Activated CD4-positive, alpha-beta T cell treated with anti-CD3 and anti-CD28 coated beads for 36 hours (primary cell): Measurements from ENCODE around the gene PRKAR1B. TPM values are rescaled to one million over a fixed set of nuclear protein-coding genes. Genes with fewer than 3 reads are reported as not detected.
"Not testable (repeated sequence)": the region's sequence is repeated elsewhere in the genome, so short reads cannot be mapped to it uniquely, and the experiment has no call there.

Source experiments
- ATAC-seq: fragments of 200-7000 bp; cut with Tn5 transposase; one replicate; pipeline ENCODE4 v1.10.0; 2021; ENCODE audit warnings: mild to moderate bottlenecking, moderate library complexity
- CTCF ChIA-PET: fragments of 350-600 bp; sonication (Branson Sonifier 250); formaldehyde crosslinking; loops from one replicate; lab custom pipeline; 2021; ENCODE audit warnings: antibody characterized with exemption; lab: Charles Lee
- POLR2A ChIA-PET: fragments of 350-600 bp; sonication (Branson Sonifier 250); formaldehyde crosslinking; loops from one replicate; lab custom pipeline; 2021; ENCODE audit warnings: antibody characterized with exemption, inconsistent platforms; lab: Charles Lee
- DNase-seq: peaks from one replicate; pipeline ENCODE4 v3.0.0-alpha.2; 2020
- H3K27ac Mint-ChIP-seq: one replicate; pipeline ENCODE4 v1.8.0; 2021; ENCODE audit warnings: mixed read lengths
- H3K27me3 Mint-ChIP-seq: one replicate; pipeline ENCODE4 v1.8.0; 2021; ENCODE audit warnings: mixed read lengths
- H3K36me3 Mint-ChIP-seq: one replicate; pipeline ENCODE4 v1.8.0; 2021; ENCODE audit warnings: low read depth, mixed read lengths
- H3K4me1 Mint-ChIP-seq: one replicate; pipeline ENCODE4 v1.8.0; 2021; ENCODE audit warnings: mixed read lengths
- H3K4me3 Mint-ChIP-seq: one replicate; pipeline ENCODE4 v1.8.0; 2021; ENCODE audit warnings: mild to moderate bottlenecking, moderate library complexity, mixed read lengths
- H3K9me3 Mint-ChIP-seq: one replicate; pipeline ENCODE4 v1.8.0; 2021; ENCODE audit warnings: low read depth, mixed read lengths
- intact Hi-C, 2 experiments: fragments of 100-400 bp; cut with DNase I in 1 of 2; cut with micrococcal nuclease in 1 of 2; formaldehyde crosslinking; loops; one replicate each; pipeline versions ENCODE4 v1.14.2 to v1.15.1; 2022 to 2024; cut with DNase I, micrococcal nuclease
- total RNA-seq, 2 experiments: library from RNA; stranded (reverse); gene quantifications; one replicate each; pipeline ENCODE4 v1.2.3, GENCODE V29; 2021

Gene PRKAR1B
- total RNA-seq, 2 experiments from 2014 or later, result 37.0 to 41.0 TPM

DNA sequence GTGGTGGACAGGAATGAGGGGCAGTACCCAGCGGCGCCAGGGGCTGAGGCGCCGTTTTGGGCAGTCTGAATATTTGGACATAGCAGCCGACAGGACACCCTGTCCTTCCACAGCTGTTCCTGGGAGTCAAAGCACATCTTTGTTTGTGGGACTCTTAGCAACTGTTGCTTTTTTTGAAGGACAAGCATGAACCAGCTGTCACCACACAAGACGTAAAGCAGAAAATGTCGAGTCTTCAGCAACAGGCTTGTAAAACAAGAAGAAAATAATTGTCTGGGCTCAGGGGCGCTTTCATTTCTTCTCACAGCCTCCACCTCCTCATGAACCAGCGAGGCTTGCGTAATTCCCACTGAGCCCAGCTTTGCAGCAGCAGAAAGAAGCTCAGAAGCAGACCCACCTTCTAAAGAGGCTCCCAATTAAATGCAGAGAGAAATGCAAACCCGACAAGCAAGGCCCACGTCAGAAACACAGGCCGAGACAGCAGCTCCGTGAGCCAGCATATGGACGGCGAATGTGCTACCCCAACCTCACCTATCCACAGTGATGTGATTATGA lies 69.4 kb downstream of the PRKAR1B start:
- Mint-ChIP-seq H3K4me3 (no peak overlapping the region), H3K27me3 (no peaks in the 10 kb centered on the region), H3K9me3 (peaks cover 5% of the 10 kb centered on the region), H3K27ac (no peak overlapping the region), H3K4me1 (peaks cover 3% of the 10 kb centered on the region), H3K36me3 (peaks cover 13% of the 10 kb centered on the region)
- DNase-seq (no peak), ATAC-seq (no peak)
- ChIA-PET POLR2A (no interaction called here), CTCF (interaction anchor here (0.7 to 0.8 kb wide), 3 partner anchors 11 to 42 kb away, joined by 3 read pairs; no protein-coding TSS in a partner anchor)
- intact Hi-C loops, result no loop called here

DNA sequence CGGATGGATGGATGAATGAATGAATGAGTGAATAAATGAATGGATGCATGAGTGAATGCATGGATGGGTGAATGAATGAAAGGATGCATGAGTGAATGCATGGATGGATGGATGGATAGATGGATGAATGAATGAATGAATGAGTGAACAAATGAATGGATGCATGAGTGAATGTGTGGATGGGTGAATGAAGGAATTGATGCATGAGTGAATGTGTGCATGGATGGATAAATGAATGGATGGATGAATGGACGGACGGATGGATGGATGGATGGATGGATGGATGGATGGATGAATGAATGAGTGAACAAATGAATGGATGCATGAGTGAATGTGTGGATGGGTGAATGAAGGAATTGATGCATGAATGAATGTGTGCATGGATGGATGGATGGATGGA lies 70.1 kb downstream of the PRKAR1B start:
- H3K4me3 Mint-ChIP-seq, intact Hi-C loops, ATAC-seq, H3K4me1 Mint-ChIP-seq, CTCF ChIA-PET, POLR2A ChIA-PET, H3K27ac Mint-ChIP-seq, DNase-seq, H3K27me3 Mint-ChIP-seq, H3K9me3 Mint-ChIP-seq: not testable (repeated sequence)
- peaks cover 13% of the 10 kb centered on the region for H3K36me3 Mint-ChIP-seq

DNA sequence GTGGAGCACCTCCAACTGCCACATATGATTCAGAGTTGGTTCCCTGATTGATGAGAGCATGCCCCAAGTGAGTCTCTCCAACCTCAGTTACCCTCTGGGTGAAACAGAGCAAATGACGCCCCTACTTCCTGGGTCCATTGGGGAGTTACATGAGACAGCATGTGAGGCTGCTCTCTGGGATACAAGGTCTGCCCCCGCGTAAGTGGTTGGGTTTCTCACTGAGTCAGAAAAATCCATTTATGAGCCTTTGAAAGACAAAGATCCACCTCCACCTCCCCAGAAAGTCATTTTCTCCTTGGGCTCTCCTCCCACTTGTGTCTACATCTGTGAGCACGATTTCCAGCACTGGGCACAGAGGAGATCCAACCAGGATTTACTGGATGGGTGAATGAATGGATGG lies 71.3 kb downstream of the PRKAR1B start:
- H3K27me3 Mint-ChIP-seq, result no peaks in the 10 kb centered on the region
- H3K36me3 Mint-ChIP-seq, result peaks cover 13% of the 10 kb centered on the region
- CTCF ChIA-PET, result no interaction called here
- H3K27ac Mint-ChIP-seq, result no peak overlapping the region
- peaks cover 5% of the 10 kb centered on the region for H3K9me3 Mint-ChIP-seq
- POLR2A ChIA-PET, result no interaction called here
- DNase-seq, result peak; percentile 20
- intact Hi-C loops, result no loop called here
- H3K4me3 Mint-ChIP-seq, result no peak overlapping the region
- peak; percentile 72 for ATAC-seq
- H3K4me1 Mint-ChIP-seq, result no peaks in the 10 kb centered on the region

DNA sequence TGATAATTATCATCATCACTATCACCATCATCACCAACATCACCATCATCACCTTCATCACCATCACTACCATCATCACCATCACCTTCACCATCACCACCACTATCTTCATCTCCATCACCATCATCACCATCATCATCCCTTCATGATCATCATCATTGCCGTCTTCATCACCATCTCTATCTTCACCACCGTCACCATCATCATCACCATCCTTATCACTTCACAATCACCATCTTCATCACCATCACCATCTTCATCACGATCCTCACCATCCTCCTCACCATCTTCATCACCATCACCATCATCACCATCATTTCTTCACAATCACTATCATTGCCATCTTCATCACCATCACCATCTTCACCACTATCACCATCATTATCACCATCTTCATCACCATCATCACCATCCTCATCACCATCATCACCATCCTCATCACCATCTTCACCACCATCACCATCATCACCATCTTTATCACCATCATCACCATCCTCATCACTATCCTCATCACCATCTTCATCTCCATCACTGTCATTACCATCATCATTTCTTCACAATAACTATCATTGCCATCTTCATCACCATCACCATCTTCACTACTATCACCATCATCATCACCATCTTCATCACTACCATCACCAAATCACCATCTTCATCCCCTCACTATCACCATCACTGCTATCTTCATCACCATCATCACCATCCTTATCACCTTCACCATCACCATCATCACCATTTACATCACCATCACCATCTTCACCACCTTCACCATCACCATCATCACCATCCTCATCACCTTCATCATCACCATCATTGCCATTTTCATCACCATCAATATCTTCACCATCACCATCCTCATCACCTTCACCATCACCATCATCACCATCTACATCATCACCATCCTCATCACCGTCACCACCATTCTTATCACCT lies 73.0 kb downstream of the PRKAR1B start:
- no peak for DNase-seq
- ChIA-PET CTCF (interaction anchor here (1.4 kb wide), 1 partner anchor 13 kb away, joined by 4 read pairs; no protein-coding TSS in a partner anchor), POLR2A (no interaction called here)
- ATAC-seq, result no peak
- H3K4me1 Mint-ChIP-seq, result no peaks in the 10 kb centered on the region
- H3K27ac Mint-ChIP-seq, result no peak overlapping the region
- peaks cover 9% of the 10 kb centered on the region for H3K36me3 Mint-ChIP-seq
- no peaks in the 10 kb centered on the region for H3K27me3 Mint-ChIP-seq
- intact Hi-C loops, result no loop called here
- no peak overlapping the region for H3K4me3 Mint-ChIP-seq
- H3K9me3 Mint-ChIP-seq, result peaks cover 5% of the 10 kb centered on the region

DNA sequence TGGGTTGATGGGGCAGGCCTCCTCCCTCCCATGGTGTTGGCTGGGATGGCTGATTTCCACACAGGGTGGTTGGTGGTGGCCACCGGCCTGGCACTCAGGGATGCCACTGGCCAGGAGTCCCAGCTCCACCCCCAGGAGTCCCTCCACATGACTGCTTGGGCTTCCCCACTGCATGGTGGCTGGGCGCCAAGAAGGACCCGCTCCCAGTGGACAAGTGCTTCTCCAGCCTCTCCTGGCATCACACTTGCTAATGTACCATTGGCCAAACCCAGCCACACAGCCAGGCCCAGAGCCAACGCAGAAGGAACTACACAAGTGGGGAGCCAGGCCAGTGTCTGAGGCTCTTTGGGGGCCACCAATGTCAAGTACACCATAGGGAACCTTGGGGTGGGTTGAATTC lies 74.2 kb downstream of the PRKAR1B start:
- Mint-ChIP-seq H3K36me3 (peaks cover 3% of the 10 kb centered on the region), H3K9me3 (no peaks in the 10 kb centered on the region), H3K27me3 (no peaks in the 10 kb centered on the region), H3K4me3 (no peak overlapping the region), H3K4me1 (no peaks in the 10 kb centered on the region), H3K27ac (no peak overlapping the region)
- POLR2A ChIA-PET, result no interaction called here
- no peak for DNase-seq
- intact Hi-C loops, result no loop called here
- ATAC-seq, result no peak
- CTCF ChIA-PET, result interaction anchor here (1.4 kb wide), 1 partner anchor 11 kb away, joined by 4 read pairs; no protein-coding TSS in a partner anchor

DNA sequence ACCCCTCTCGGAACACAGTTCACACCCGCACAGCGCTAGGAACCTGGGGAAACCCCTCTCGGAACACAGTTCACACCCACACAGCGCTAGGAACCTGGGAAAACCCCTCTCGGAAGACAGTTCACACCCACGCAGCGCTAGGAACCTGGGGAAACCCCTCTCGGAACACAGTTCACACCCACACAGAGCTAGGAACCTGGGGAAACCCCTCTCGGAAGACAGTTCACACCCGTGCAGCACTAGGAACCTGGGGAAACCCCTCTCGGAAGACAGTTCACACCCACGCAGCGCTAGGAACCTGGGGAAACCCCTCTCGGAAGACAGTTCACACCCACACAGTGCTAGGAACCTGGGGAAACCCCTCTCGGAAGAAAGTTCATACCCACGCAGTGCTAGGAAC lies 74.9 kb downstream of the PRKAR1B start:
- H3K9me3 Mint-ChIP-seq, H3K4me3 Mint-ChIP-seq, intact Hi-C loops, H3K27ac Mint-ChIP-seq, ATAC-seq, H3K4me1 Mint-ChIP-seq, H3K27me3 Mint-ChIP-seq, H3K36me3 Mint-ChIP-seq: not testable (repeated sequence)
- CTCF ChIA-PET, result interaction anchor here (1.4 kb wide), 1 partner anchor 11 kb away, joined by 4 read pairs; no protein-coding TSS in a partner anchor
- POLR2A ChIA-PET, result interaction anchor here (0.7 kb wide), 1 partner anchor 29 kb away, joined by 9 read pairs; no protein-coding TSS in a partner anchor
- peak; percentile 25 for DNase-seq

DNA sequence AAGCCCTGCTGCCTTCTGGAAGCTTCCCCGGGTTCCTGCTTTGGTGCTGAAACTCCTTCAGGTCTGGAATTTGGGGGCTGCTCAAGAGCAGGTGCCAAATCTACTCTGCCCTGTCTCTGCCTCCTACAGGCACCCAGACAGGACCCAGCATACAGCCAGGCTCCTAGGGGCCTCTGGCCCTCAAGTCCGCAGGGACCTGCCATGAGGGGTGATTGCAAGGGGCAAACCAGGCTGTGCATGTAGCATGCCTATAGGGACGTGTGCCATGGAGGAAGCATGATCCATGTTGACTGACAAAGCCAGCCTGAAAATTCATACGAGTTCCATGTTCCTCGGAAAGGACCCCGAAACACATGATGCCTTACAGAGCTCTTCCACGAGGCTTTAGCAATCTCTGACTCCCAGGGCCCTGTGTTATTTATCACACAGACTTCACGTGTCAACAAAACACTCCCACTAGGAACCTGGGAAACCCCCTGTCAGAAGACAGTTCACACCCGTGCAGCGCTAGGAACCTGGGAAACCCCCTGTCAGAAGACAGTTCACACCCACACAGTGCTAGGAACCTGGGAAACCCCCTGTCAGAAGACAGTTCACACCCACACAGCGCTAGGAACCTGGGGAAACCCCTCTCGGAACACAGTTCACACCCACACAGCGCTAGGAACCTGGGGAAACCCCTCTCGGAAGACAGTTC lies 75.9 kb downstream of the PRKAR1B start:
- H3K4me3 Mint-ChIP-seq, result no peak overlapping the region
- H3K27me3 Mint-ChIP-seq, result no peaks in the 10 kb centered on the region
- CTCF ChIA-PET, result no interaction called here
- intact Hi-C loops, result no loop called here
- peaks cover 8% of the 10 kb centered on the region for H3K36me3 Mint-ChIP-seq
- POLR2A ChIA-PET, result interaction anchor here (0.6 kb wide), 1 partner anchor 299 kb away, joined by 5 read pairs; no protein-coding TSS in a partner anchor
- ATAC-seq (no peak), DNase-seq (peak; percentile 50)
- H3K27ac Mint-ChIP-seq, result no peak overlapping the region
- no peaks in the 10 kb centered on the region for H3K4me1 Mint-ChIP-seq
- no peaks in the 10 kb centered on the region for H3K9me3 Mint-ChIP-seq

DNA sequence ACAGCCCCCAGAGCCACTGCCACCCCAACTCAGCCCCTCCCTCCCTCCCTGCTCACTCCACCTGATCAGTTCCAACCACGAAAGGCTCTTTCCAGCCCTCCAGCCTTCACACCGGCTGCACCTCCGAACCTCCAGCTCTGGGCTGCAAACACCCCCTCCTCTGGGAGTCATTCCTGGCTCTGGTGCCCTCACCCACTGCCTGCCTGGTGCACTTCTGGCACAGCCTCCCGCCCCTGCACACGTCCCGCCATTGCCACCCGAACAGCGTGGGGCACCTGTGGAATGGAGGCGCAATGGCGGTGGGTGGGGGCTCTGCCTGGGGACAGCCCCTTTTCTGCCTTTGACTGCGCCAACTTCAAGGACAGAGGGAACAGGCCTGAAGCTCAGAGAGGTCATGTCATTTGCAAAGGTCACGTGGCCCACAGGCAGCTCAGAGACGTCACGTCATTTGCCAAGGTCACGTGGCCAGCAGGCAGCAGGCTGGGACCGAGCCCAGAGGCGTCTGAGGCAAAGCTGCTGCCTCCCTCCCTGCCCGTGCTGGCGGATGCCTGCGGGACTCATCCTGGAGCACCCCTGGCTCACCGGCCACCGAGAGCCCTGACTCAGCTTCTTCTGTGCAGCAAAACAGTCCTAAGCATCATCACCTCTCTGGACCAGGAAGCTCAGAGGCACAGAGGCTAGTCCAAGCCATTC lies 76.6 kb downstream of the PRKAR1B start:
- no peak overlapping the region for H3K27ac Mint-ChIP-seq
- POLR2A ChIA-PET, result interaction anchor here (0.6 kb wide), 1 partner anchor 299 kb away, joined by 5 read pairs; no protein-coding TSS in a partner anchor
- H3K4me3 Mint-ChIP-seq, result no peak overlapping the region
- H3K9me3 Mint-ChIP-seq, result no peaks in the 10 kb centered on the region
- intact Hi-C loops, result no loop called here
- CTCF ChIA-PET, result interaction anchor here (0.9 kb wide), 1 partner anchor 71 kb away, joined by 3 read pairs; no protein-coding TSS in a partner anchor
- H3K27me3 Mint-ChIP-seq, result no peaks in the 10 kb centered on the region
- H3K4me1 Mint-ChIP-seq, result no peaks in the 10 kb centered on the region
- ATAC-seq, result no peak
- H3K36me3 Mint-ChIP-seq, result peaks cover 8% of the 10 kb centered on the region
- DNase-seq, result no peak

DNA sequence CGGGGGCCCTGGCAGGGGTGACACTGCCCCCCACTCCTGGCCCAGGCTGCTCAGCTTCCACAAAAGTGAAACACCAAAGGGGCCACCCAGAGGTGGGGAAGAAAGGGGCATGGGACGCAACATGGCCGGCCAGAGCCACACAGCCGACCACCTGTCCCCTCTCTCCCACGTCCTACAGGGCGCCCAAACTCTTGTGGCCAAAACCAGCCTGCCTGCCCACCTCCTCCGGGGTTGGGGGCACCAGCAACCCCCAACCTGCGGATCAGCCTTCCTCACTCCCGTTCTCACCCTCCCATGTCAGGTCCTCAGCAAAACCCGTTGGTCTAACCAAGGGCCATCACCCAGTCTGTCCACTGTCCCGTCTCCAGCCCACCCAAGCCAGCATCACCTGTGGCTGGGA lies 80.1 kb downstream of the PRKAR1B start:
- DNase-seq (no peak), ATAC-seq (no peak)
- peaks cover 15% of the 10 kb centered on the region for H3K36me3 Mint-ChIP-seq
- H3K9me3 Mint-ChIP-seq, result peaks cover 6% of the 10 kb centered on the region
- ChIA-PET CTCF (interaction anchor here (0.9 kb wide), 1 partner anchor 11 kb away, joined by 3 read pairs; no protein-coding TSS in a partner anchor), POLR2A (no interaction called here)
- intact Hi-C loops, result no loop called here
- no peak overlapping the region for H3K27ac Mint-ChIP-seq
- no peaks in the 10 kb centered on the region for H3K27me3 Mint-ChIP-seq
- H3K4me3 Mint-ChIP-seq, result no peak overlapping the region
- no peaks in the 10 kb centered on the region for H3K4me1 Mint-ChIP-seq

DNA sequence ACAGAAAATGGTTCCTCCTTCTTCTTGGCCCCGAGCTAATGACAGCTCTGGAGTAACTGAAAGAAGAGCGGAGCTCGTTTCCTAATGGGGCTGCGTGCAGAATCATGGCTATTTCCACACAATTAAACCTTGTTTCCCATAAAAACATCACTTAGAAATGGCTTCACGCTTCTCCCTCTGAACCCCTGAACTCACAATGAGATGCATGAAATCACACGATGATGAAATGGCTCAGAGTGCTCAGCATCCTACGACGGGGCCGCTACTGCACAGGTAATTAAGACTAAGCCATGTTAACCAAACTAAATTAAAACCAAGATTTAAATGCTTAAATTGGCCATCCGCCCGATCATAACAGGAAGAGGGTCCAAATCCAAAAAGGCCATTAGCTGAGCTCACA lies 80.6 kb downstream of the PRKAR1B start:
- ATAC-seq (no peak), DNase-seq (no peak)
- CTCF ChIA-PET, result interaction anchor here (0.9 kb wide), 1 partner anchor 11 kb away, joined by 3 read pairs; no protein-coding TSS in a partner anchor
- H3K4me1 Mint-ChIP-seq, result no peaks in the 10 kb centered on the region
- intact Hi-C loops, result no loop called here
- no peak overlapping the region for H3K4me3 Mint-ChIP-seq
- H3K36me3 Mint-ChIP-seq, result peaks cover 15% of the 10 kb centered on the region
- POLR2A ChIA-PET, result interaction anchor here (0.7 kb wide), 1 partner anchor 277 kb away, joined by 3 read pairs; no protein-coding TSS in a partner anchor
- H3K27ac Mint-ChIP-seq, result no peak overlapping the region
- H3K9me3 Mint-ChIP-seq, result peaks cover 6% of the 10 kb centered on the region
- no peaks in the 10 kb centered on the region for H3K27me3 Mint-ChIP-seq

DNA sequence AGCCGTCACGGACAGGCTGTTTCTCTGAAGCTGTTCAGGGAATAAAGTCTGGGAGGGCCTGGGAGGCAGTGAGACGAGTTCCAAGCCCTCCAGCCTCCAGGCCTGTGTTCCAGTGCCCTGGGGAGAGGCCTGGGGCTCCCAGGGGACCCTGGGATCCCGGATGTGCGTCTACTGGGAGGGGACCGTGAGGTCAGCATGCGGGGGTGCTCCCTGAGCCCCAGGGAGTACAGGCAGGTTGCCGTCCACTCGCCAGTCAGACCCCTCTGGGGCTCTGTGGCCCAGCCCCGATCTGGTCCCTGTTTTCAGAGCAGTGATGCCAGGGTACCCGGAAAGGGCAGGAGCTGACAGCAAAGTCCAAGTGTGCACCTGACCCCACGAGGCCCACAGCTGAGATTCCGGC lies 81.5 kb downstream of the PRKAR1B start:
- Mint-ChIP-seq H3K4me1 (peaks cover 2% of the 10 kb centered on the region), H3K27ac (no peak overlapping the region), H3K4me3 (no peak overlapping the region), H3K9me3 (peaks cover 6% of the 10 kb centered on the region), H3K36me3 (peaks cover 15% of the 10 kb centered on the region), H3K27me3 (no peaks in the 10 kb centered on the region)
- DNase-seq, result no peak
- POLR2A ChIA-PET, result no interaction called here
- no peak for ATAC-seq
- CTCF ChIA-PET, result no interaction called here
- intact Hi-C loops, result no loop called here
